DOHH2 (cell line): ENCODE results near the gene TEX29.

Experiments used
- H3F3A ChIP-seq: fragments of 200-600 bp; sonication (generic), shearing (Covaris generic); 2 replicates; pipeline ENCODE4 v1.6.0; 2016; ENCODE audit warnings: antibody characterized with exemption, mild to moderate bottlenecking; ENCODE audit not compliant: control insufficient read depth, insufficient read depth
- H3K27ac ChIP-seq: fragments of 200-600 bp; sonication (generic); 2 replicates; pipeline ENCODE4 v1.5.1; 2014; ENCODE audit warnings: low read depth, mild to moderate bottlenecking, low read length, moderate library complexity
- H3K27me3 ChIP-seq: fragments of 200-600 bp; sonication (generic); 2 replicates; pipeline ENCODE4 v1.6.1; 2014; ENCODE audit warnings: mild to moderate bottlenecking, low read length, mixed read lengths; ENCODE audit not compliant: control insufficient read depth
- H3K36me3 ChIP-seq: fragments of 200-600 bp; sonication (generic); 2 replicates; pipeline ENCODE4 v1.6.1; 2014; ENCODE audit warnings: mild to moderate bottlenecking, low read length, moderate library complexity, mixed read lengths; ENCODE audit not compliant: control insufficient read depth
- H3K4me1 ChIP-seq: fragments of 200-600 bp; sonication (generic); 2 replicates; pipeline ENCODE4 v1.6.1; 2014; ENCODE audit warnings: mild to moderate bottlenecking, low read length, mixed read lengths; ENCODE audit not compliant: control insufficient read depth
- H3K4me2 ChIP-seq: fragments of 200-600 bp; sonication (generic); 2 replicates; pipeline ENCODE4 v1.6.0; 2014; ENCODE audit warnings: mild to moderate bottlenecking, low read length, moderate library complexity
- H3K4me3 ChIP-seq: fragments of 200-600 bp; sonication (generic); 2 replicates; pipeline ENCODE4 v1.5.1; 2014; ENCODE audit warnings: mild to moderate bottlenecking, low read length, mixed read lengths
- H3K79me2 ChIP-seq: fragments of 200-600 bp; sonication (generic); 2 replicates; pipeline ENCODE4 v1.6.1; 2014; ENCODE audit warnings: mild to moderate bottlenecking, low read length, mixed read lengths; ENCODE audit not compliant: control insufficient read depth
- H3K9me2 ChIP-seq: fragments of 200-600 bp; sonication (generic); replicated peaks from 2 replicates; pipeline ENCODE4 v1.6.1; 2014; ENCODE audit warnings: mild to moderate bottlenecking, low read length, mixed read lengths; ENCODE audit not compliant: control insufficient read depth
- H3K9me3 ChIP-seq: fragments of 200-600 bp; sonication (generic); 2 replicates; pipeline ENCODE4 v1.6.1; 2014; ENCODE audit warnings: antibody characterized with exemption, low read length, mixed read lengths; ENCODE audit not compliant: control insufficient read depth, insufficient read depth
- H4K20me1 ChIP-seq: fragments of 200-600 bp; sonication (generic); 2 replicates; pipeline ENCODE4 v1.6.0; 2014; ENCODE audit warnings: low read depth, mild to moderate bottlenecking, antibody characterized with exemption, low read length, moderate library complexity; ENCODE audit not compliant: control insufficient read depth, insufficient read depth
- EZH2phosphoT487 ChIP-seq: fragments of 200-600 bp; sonication (generic); IDR thresholded peaks from 2 replicates; pipeline ENCODE4 v1.6.1; 2017; ENCODE audit warnings: borderline replicate concordance, mild to moderate bottlenecking, antibody characterized with exemption, low read length, moderate library complexity, mixed read lengths
- TF ChIP-seq, protein P1 (sequence below): fragments of 200-600 bp; sonication (generic); IDR thresholded peaks from one replicate; pipeline ENCODE4 v1.5.1; 2014; ENCODE audit warnings: antibody characterized with exemption, mild to moderate bottlenecking, low read depth, low read length; ENCODE audit not compliant: poor library complexity, severe bottlenecking

The TEX29 gene

DNA sequence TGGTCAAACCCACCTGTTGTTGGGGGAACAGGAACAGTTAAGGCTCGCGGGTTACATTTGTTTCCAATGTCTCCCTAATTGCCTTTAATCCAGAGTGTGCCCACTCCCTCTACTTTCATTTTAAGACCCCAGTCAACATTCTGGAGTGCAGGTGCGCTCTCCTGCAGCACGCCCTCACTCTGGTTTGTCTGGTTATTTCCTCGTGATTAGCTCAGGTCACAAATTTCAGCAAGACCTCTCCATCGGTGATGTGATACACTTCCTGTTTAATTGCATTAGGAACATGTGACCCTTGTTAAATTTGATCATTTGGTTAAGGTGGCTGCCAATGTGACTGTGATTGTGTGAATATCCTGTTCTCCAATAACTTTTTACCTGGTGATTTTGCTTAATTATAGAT is 53.0 kb downstream of the TEX29 start:
- H3K9me2 ChIP-seq = no peaks in the 10 kb centered on the region

DNA sequence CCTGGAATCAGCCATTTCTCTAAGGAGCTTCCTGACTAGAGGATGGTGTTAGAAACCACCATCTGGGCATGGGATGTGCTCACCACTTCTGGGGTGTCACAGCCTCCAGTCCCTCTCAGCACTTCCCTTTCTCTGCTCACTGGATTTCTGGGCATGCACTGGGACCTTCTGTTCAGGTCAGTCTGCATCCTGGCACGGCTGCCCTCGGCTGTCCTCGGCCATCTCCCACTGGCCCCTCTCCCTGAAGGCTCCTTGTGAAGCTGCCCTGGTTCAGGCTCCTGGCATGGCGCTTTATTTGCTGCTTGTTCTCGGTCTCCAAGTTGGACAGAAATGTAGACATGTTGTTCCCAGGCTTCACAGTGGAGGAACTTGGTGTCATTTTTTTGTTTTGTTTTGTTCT is 60.0 kb downstream of the TEX29 start:
- Histone ChIP-seq H3F3A (no peaks in the 10 kb centered on the region), H3K4me1 (no peaks in the 10 kb centered on the region), H3K9me2 (no peaks in the 10 kb centered on the region), H3K79me2 (no peaks in the 10 kb centered on the region), H4K20me1 (no peaks in the 10 kb centered on the region), H3K4me3 (no peak overlapping the region), H3K36me3 (no peaks in the 10 kb centered on the region), H3K4me2 (no peak overlapping the region), H3K27ac (no peak overlapping the region), H3K9me3 (no peaks in the 10 kb centered on the region), H3K27me3 (peaks cover 7% of the 10 kb centered on the region; the same call in 1 of the 2 replicates)
- TF ChIP-seq, protein P1, sequence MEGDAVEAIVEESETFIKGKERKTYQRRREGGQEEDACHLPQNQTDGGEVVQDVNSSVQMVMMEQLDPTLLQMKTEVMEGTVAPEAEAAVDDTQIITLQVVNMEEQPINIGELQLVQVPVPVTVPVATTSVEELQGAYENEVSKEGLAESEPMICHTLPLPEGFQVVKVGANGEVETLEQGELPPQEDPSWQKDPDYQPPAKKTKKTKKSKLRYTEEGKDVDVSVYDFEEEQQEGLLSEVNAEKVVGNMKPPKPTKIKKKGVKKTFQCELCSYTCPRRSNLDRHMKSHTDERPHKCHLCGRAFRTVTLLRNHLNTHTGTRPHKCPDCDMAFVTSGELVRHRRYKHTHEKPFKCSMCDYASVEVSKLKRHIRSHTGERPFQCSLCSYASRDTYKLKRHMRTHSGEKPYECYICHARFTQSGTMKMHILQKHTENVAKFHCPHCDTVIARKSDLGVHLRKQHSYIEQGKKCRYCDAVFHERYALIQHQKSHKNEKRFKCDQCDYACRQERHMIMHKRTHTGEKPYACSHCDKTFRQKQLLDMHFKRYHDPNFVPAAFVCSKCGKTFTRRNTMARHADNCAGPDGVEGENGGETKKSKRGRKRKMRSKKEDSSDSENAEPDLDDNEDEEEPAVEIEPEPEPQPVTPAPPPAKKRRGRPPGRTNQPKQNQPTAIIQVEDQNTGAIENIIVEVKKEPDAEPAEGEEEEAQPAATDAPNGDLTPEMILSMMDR = no peak
- TF ChIP-seq EZH2phosphoT487 = no peak

More for the DNA sequence above, 53.0 kb downstream of the TEX29 start:
- TF ChIP-seq, protein P1 = no peak
- no peak for TF ChIP-seq EZH2phosphoT487
- H4K20me1 ChIP-seq = no peaks in the 10 kb centered on the region
- H3K27me3 ChIP-seq = no peaks in the 10 kb centered on the region
- H3F3A ChIP-seq = no peaks in the 10 kb centered on the region
- no peaks in the 10 kb centered on the region for H3K36me3 ChIP-seq
- H3K4me1 ChIP-seq = peaks cover 11% of the 10 kb centered on the region
- no peak overlapping the region for H3K27ac ChIP-seq
- no peaks in the 10 kb centered on the region for H3K79me2 ChIP-seq
- H3K9me3 ChIP-seq = no peaks in the 10 kb centered on the region
- H3K4me2 ChIP-seq = no peak overlapping the region
- no peak overlapping the region for H3K4me3 ChIP-seq

DNA sequence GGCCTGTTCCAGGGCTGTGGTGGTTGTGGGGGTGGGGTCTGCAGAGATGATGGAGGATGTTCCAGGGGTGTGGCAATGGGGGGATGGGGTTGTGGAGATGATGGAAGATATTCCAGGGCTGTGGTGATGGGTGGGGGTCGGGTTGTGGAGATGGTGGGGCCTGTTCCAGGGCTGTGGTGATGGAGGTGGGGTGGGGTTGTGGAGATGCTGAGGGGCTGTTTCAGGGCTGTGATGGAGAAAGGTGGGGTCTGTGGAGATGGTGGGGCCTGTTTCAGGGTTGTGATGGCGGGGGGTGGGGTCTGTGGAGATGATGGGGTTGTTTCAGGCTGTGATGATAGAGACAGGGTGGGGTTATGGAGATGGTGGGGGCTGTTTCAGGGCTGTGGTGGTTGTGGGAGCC is 62.0 kb downstream of the TEX29 start:
- H3K9me2 ChIP-seq = no peaks in the 10 kb centered on the region
- no peak for TF ChIP-seq EZH2phosphoT487
- TF ChIP-seq, protein P1 = no peak
- H3K4me2 ChIP-seq = no peak overlapping the region
- H3F3A ChIP-seq = no peaks in the 10 kb centered on the region
- no peak overlapping the region for H3K27ac ChIP-seq
- no peaks in the 10 kb centered on the region for H3K79me2 ChIP-seq
- H3K4me1 ChIP-seq = no peaks in the 10 kb centered on the region
- no peaks in the 10 kb centered on the region for H3K36me3 ChIP-seq
- no peak overlapping the region for H3K4me3 ChIP-seq
- H3K9me3 ChIP-seq = no peaks in the 10 kb centered on the region
- no peaks in the 10 kb centered on the region for H4K20me1 ChIP-seq
- peaks cover 7% of the 10 kb centered on the region; the same call in 1 of the 2 replicates for H3K27me3 ChIP-seq
